SK-N-SH (cell line): ENCODE results near the gene PSMB11. TPM values are rescaled to one million over a fixed set of nuclear protein-coding genes. Genes with fewer than 3 reads are reported as not detected.

Source experiments
- CTCF ChIA-PET: fragments of 300-600, 350-600 bp; formaldehyde crosslinking; extraction: SDS; loops from one replicate; lab custom pipeline; 2021; lab: Yijun Ruan, JAX
- POLR2A ChIA-PET: fragments of 350-600 bp; sonication (Branson Sonifier 250); formaldehyde crosslinking; extraction: SDS; loops from one replicate; lab custom pipeline; 2020; ENCODE audit warnings: antibody characterized with exemption, inconsistent platforms; lab: Yijun Ruan, JAX
- DNase-seq: peaks from one replicate; pipeline ENCODE4 v3.0.0; 2012
- H2AFZ ChIP-seq: fragments of 200-600 bp; sonication (generic); 2 replicates; pipeline ENCODE4 v1.8.1; 2016; ENCODE audit warnings: antibody characterized with exemption, mild to moderate bottlenecking, low read depth
- H3F3A ChIP-seq: fragments of 200-600 bp; sonication (generic); replicated peaks from 2 replicates; pipeline ENCODE3; 2016; ENCODE audit warnings: antibody characterized with exemption, mild to moderate bottlenecking; ENCODE audit not compliant: insufficient read depth
- H3K27ac ChIP-seq, 2 experiments: fragments of 200-500 bp in 1 of 2; fragments of 200-600 bp in 1 of 2; sonication (Bioruptor generic) in 1 of 2; sonication (generic), shearing (Covaris generic) in 1 of 2; 2 replicates each; pipeline versions ENCODE4 v1.5.1 to v1.6.1; 2014 to 2016; ENCODE audit warnings: low read depth in 2 of 2, inconsistent platforms in 1 of 2, low read length in 1 of 2, mild to moderate bottlenecking in 1 of 2, mixed read lengths in 1 of 2
- H3K27me3 ChIP-seq: fragments of 200-600 bp; sonication (generic), shearing (Covaris generic); 2 replicates; pipeline ENCODE4 v1.6.1; 2016; ENCODE audit warnings: mixed run types; ENCODE audit not compliant: insufficient read depth
- H3K36me3 ChIP-seq, 2 experiments: fragments of 200-500 bp in 1 of 2; fragments of 200-600 bp in 1 of 2; sonication (Bioruptor generic) in 1 of 2; sonication (generic) in 1 of 2; replicated peaks in 1 of 2; 2 replicates each; pipeline versions ENCODE3 to v1.5.1; 2014 to 2016; ENCODE audit warnings: low read length in 1 of 2, mild to moderate bottlenecking in 1 of 2; ENCODE audit not compliant: insufficient read depth in 2 of 2, control insufficient read depth in 1 of 2
- H3K4me1 ChIP-seq, 2 experiments: fragments of 200-500 bp in 1 of 2; fragments of 200-600 bp in 1 of 2; sonication (Bioruptor generic) in 1 of 2; sonication (generic), shearing (Covaris generic) in 1 of 2; 2 replicates each; pipeline versions ENCODE4 v1.5.1 to v1.6.1; 2014 to 2016; ENCODE audit warnings: low read depth in 1 of 2, low read length in 1 of 2, mixed run types in 1 of 2; ENCODE audit not compliant: insufficient read depth in 2 of 2, control insufficient read depth in 1 of 2
- H3K4me2 ChIP-seq: fragments of 200-600 bp; sonication (generic), shearing (Covaris generic); 2 replicates; pipeline ENCODE4 v1.6.1; 2017; ENCODE audit warnings: mixed run types
- H3K4me3 ChIP-seq, 2 experiments: fragments of 200-500 bp in 1 of 2; fragments of 200-600 bp in 1 of 2; sonication (Bioruptor generic) in 1 of 2; sonication (generic), shearing (Covaris generic) in 1 of 2; 2 replicates each; pipeline versions ENCODE4 v1.5.1 to v1.8.1; 2014 to 2016; ENCODE audit warnings: low read depth in 2 of 2, inconsistent platforms in 1 of 2, low read length in 1 of 2, mild to moderate bottlenecking in 1 of 2, mixed read lengths in 1 of 2, moderate library complexity in 1 of 2
- H3K79me2 ChIP-seq: fragments of 200-600 bp; sonication (generic); 2 replicates; pipeline ENCODE4 v1.8.1; 2017; ENCODE audit warnings: mild to moderate bottlenecking; ENCODE audit not compliant: insufficient read depth
- H3K9ac ChIP-seq: fragments of 200-600 bp; sonication (generic); 2 replicates; pipeline ENCODE4 v1.6.1; 2017; ENCODE audit warnings: mixed run types
- H3K9me2 ChIP-seq: fragments of 200-600 bp; sonication (generic); 2 replicates; pipeline ENCODE4 v1.6.1; 2017; ENCODE audit warnings: mixed run types
- H3K9me3 ChIP-seq: fragments of 200-600 bp; sonication (generic); 2 replicates; pipeline ENCODE4 v1.6.1; 2017; ENCODE audit warnings: mixed run types, mild to moderate bottlenecking, moderate library complexity
- H4K20me1 ChIP-seq: fragments of 200-600 bp; sonication (generic); 2 replicates; pipeline ENCODE4 v1.6.1; 2017; ENCODE audit warnings: mild to moderate bottlenecking, mixed run types; ENCODE audit not compliant: insufficient read depth
- JUND ChIP-seq: IDR thresholded peaks from 2 replicates; pipeline ENCODE4 v1.4.0; 2012
- MEF2A ChIP-seq: IDR thresholded peaks from 2 replicates; pipeline ENCODE4 v1.4.0; 2012; ENCODE audit warnings: low read depth, borderline replicate concordance
- NRF1 ChIP-seq: IDR thresholded peaks from 2 replicates; pipeline ENCODE4 v1.6.1; 2012; ENCODE audit warnings: low read depth, mild to moderate bottlenecking, low read length
- POLR2AphosphoS5 ChIP-seq: IDR thresholded peaks from 2 replicates; pipeline ENCODE4 v1.6.1; 2012; ENCODE audit warnings: low read depth, low read length
- RAD21 ChIP-seq: IDR thresholded peaks from 2 replicates; pipeline ENCODE4 v1.6.1; 2012; ENCODE audit warnings: mild to moderate bottlenecking, low read length
- RCOR1 ChIP-seq: fragments of 150-350 bp; IDR thresholded peaks from 2 replicates; pipeline ENCODE4 v1.6.1; 2017; ENCODE audit warnings: antibody characterized with exemption, low read length
- SIN3A ChIP-seq: IDR thresholded peaks from 2 replicates; pipeline ENCODE4 v1.6.1; 2012; ENCODE audit warnings: low read depth, mild to moderate bottlenecking, low read length, moderate library complexity, borderline replicate concordance
- SMC3 ChIP-seq: IDR thresholded peaks from 2 replicates; pipeline ENCODE4 v1.6.1; 2012; ENCODE audit warnings: low read depth, low read length, improper control_type of control experiment
- TAF1 ChIP-seq: IDR thresholded peaks from 2 replicates; pipeline ENCODE4 v1.6.1; 2012; ENCODE audit warnings: low read depth, mild to moderate bottlenecking, low read length, moderate library complexity, borderline replicate concordance
- TCF12 ChIP-seq: IDR thresholded peaks from 2 replicates; pipeline ENCODE4 v1.4.0; 2012
- TEAD4 ChIP-seq: IDR thresholded peaks from 2 replicates; pipeline ENCODE4 v1.4.0; 2012; ENCODE audit warnings: mild to moderate bottlenecking, borderline replicate concordance; ENCODE audit not compliant: insufficient read depth
- YY1 ChIP-seq: IDR thresholded peaks from 2 replicates; pipeline ENCODE4 v1.4.0; 2012; ENCODE audit warnings: low read depth, mild to moderate bottlenecking
- WGBS: methylation state at CpG from one replicate; pipeline ENCODE4 v1.1.6; 2017; ENCODE audit warnings: low lambda C conversion rate; 5-methylcytosine and 5-hydroxymethylcytosine counted together
- polyA plus RNA-seq, 3 experiments: library from polyadenylated mRNA; depleted of rRNA; stranded (reverse); fragments of >200 nt; gene quantifications; 2 replicates each; pipeline ENCODE4 v1.2.3, GENCODE V29; 2012
- TF ChIP-seq, protein P1 (sequence below): fragments of 200-600 bp; sonication (generic); IDR thresholded peaks from 2 replicates; pipeline ENCODE4 v1.6.1; 2017; ENCODE audit warnings: antibody characterized with exemption, mild to moderate bottlenecking, moderate library complexity
- TF ChIP-seq, protein P2 (sequence below): IDR thresholded peaks from 2 replicates; pipeline ENCODE4 v1.4.0; 2012; ENCODE audit warnings: low read depth, borderline replicate concordance
- TF ChIP-seq, protein P3 (sequence below): fragments of 150-350 bp; IDR thresholded peaks from 2 replicates; pipeline ENCODE4 v1.6.1; 2016; ENCODE audit warnings: mild to moderate bottlenecking, low read depth, low read length
- TF ChIP-seq, protein P4 (sequence below): IDR thresholded peaks from 2 replicates; pipeline ENCODE4 v1.4.0; 2012; ENCODE audit warnings: low read depth, borderline replicate concordance
- TF ChIP-seq, protein P5 (sequence below): IDR thresholded peaks from 2 replicates; pipeline ENCODE4; 2012
- TF ChIP-seq, protein P6 (sequence below): fragments of 150-350 bp; IDR thresholded peaks from 2 replicates; pipeline ENCODE4 v1.6.1; 2017; ENCODE audit warnings: antibody characterized with exemption, low read length, low read depth, borderline replicate concordance

PSMB11 gene
- polyA plus RNA-seq, 1 of the 3 experiments (the other 2 are of a cell fraction), result not detected

DNA sequence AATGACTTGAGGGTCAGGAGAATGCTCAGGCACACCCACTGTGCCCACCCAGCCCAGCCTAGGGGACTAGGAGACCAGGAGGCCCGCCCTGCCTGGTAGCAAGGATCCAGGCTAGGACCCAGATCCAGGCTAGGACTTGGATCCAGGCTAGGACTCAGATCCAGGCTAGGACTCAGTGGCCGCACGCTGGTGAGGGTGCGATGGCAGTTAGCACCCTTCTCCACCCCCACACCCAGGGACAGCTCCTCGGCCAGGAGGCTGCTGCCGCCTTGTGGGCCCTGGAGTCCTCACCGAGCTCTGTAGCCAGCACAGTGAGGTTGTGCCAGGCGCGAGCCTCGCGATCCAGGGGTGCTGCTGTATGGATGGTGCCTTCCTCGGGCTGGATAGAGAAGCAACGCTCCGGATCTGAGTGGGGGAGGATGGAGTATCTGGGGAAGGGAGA lies 10.2 kb downstream of the PSMB11 start:
- Histone ChIP-seq H3K27me3 (no peaks in the 10 kb centered on the region), H3K9ac (no peak overlapping the region), H3F3A (peaks cover 12% of the 10 kb centered on the region), H2AFZ (no peak overlapping the region), H4K20me1 (no peaks in the 10 kb centered on the region), H3K4me1 (peaks cover 14 to 25% of the 10 kb centered on the region in 2 experiments; a peak in 3 of 4 replicates), H3K9me3 (no peaks in the 10 kb centered on the region), H3K79me2 (peaks cover 6% of the 10 kb centered on the region; the same call in 1 of the 2 replicates), H3K36me3 (peaks cover 0 to 11% of the 10 kb centered on the region in 2 experiments), H3K27ac (no peak overlapping the region), H3K4me2 (no peak overlapping the region), H3K4me3 (no peak overlapping the region), H3K9me2 (no peaks in the 10 kb centered on the region)
- no peak for TF ChIP-seq TEAD4
- 0 out of 2 replicates have a peak, but pooled peaks have one; percentile 4 for TF ChIP-seq SMC3
- TF ChIP-seq, protein P1, sequence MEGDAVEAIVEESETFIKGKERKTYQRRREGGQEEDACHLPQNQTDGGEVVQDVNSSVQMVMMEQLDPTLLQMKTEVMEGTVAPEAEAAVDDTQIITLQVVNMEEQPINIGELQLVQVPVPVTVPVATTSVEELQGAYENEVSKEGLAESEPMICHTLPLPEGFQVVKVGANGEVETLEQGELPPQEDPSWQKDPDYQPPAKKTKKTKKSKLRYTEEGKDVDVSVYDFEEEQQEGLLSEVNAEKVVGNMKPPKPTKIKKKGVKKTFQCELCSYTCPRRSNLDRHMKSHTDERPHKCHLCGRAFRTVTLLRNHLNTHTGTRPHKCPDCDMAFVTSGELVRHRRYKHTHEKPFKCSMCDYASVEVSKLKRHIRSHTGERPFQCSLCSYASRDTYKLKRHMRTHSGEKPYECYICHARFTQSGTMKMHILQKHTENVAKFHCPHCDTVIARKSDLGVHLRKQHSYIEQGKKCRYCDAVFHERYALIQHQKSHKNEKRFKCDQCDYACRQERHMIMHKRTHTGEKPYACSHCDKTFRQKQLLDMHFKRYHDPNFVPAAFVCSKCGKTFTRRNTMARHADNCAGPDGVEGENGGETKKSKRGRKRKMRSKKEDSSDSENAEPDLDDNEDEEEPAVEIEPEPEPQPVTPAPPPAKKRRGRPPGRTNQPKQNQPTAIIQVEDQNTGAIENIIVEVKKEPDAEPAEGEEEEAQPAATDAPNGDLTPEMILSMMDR, result 0 out of 2 replicates have a peak, but pooled peaks have one; percentile 17
- TF ChIP-seq, protein P2, sequence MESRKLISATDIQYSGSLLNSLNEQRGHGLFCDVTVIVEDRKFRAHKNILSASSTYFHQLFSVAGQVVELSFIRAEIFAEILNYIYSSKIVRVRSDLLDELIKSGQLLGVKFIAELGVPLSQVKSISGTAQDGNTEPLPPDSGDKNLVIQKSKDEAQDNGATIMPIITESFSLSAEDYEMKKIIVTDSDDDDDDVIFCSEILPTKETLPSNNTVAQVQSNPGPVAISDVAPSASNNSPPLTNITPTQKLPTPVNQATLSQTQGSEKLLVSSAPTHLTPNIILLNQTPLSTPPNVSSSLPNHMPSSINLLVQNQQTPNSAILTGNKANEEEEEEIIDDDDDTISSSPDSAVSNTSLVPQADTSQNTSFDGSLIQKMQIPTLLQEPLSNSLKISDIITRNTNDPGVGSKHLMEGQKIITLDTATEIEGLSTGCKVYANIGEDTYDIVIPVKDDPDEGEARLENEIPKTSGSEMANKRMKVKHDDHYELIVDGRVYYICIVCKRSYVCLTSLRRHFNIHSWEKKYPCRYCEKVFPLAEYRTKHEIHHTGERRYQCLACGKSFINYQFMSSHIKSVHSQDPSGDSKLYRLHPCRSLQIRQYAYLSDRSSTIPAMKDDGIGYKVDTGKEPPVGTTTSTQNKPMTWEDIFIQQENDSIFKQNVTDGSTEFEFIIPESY, result no peak
- TF ChIP-seq JUND, result no peak
- TF ChIP-seq YY1, result no peak
- TF ChIP-seq RAD21, result peak; percentile 33; the same call in 1 of the 2 replicates
- no peak for TF ChIP-seq SIN3A
- TF ChIP-seq, protein P3, sequence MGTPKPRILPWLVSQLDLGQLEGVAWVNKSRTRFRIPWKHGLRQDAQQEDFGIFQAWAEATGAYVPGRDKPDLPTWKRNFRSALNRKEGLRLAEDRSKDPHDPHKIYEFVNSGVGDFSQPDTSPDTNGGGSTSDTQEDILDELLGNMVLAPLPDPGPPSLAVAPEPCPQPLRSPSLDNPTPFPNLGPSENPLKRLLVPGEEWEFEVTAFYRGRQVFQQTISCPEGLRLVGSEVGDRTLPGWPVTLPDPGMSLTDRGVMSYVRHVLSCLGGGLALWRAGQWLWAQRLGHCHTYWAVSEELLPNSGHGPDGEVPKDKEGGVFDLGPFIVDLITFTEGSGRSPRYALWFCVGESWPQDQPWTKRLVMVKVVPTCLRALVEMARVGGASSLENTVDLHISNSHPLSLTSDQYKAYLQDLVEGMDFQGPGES, result no peak
- TF ChIP-seq NRF1, result no peak
- TF ChIP-seq, protein P4, sequence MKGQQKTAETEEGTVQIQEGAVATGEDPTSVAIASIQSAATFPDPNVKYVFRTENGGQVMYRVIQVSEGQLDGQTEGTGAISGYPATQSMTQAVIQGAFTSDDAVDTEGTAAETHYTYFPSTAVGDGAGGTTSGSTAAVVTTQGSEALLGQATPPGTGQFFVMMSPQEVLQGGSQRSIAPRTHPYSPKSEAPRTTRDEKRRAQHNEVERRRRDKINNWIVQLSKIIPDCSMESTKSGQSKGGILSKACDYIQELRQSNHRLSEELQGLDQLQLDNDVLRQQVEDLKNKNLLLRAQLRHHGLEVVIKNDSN, result no peak
- TF ChIP-seq TCF12, result no peak
- no peak for TF ChIP-seq POLR2AphosphoS5
- TF ChIP-seq, protein P5, sequence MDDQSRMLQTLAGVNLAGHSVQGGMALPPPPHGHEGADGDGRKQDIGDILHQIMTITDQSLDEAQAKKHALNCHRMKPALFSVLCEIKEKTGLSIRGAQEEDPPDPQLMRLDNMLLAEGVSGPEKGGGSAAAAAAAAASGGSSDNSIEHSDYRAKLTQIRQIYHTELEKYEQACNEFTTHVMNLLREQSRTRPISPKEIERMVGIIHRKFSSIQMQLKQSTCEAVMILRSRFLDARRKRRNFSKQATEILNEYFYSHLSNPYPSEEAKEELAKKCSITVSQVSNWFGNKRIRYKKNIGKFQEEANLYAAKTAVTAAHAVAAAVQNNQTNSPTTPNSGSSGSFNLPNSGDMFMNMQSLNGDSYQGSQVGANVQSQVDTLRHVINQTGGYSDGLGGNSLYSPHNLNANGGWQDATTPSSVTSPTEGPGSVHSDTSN, result no peak
- TF ChIP-seq, protein P6, sequence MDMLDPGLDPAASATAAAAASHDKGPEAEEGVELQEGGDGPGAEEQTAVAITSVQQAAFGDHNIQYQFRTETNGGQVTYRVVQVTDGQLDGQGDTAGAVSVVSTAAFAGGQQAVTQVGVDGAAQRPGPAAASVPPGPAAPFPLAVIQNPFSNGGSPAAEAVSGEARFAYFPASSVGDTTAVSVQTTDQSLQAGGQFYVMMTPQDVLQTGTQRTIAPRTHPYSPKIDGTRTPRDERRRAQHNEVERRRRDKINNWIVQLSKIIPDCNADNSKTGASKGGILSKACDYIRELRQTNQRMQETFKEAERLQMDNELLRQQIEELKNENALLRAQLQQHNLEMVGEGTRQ, result no peak
- no peak for TF ChIP-seq RCOR1
- no peak for TF ChIP-seq MEF2A
- TF ChIP-seq TAF1, result no peak
- POLR2A ChIA-PET, result interaction anchor here (1.7 to 2.1 kb wide), 2 partner anchors 45 to 66 kb away, joined by 4 to 5 read pairs; no protein-coding TSS in a partner anchor
- CTCF ChIA-PET, result interaction anchor here (0.7 to 33.1 kb wide), 5 partner anchors 9 to 180 kb away, joined by 3 to 1566 read pairs (median 6); partner anchors contain the start of gene AJUBA
- 94% methylated on average over 10 of the region's 14 CpGs for WGBS
- no peak for DNase-seq
